OCI-LY3 (cell line): ENCODE results near the gene AKR1B1.

ENCODE experiments used
- CTCF ChIP-seq: fragments of 200-600, 300-600 bp; sonication (generic); IDR thresholded peaks from 2 replicates; pipeline ENCODE4 v1.5.1; 2014; ENCODE audit warnings: antibody characterized with exemption, low read length, low read depth
- EZH2phosphoT487 ChIP-seq: fragments of 200-600 bp; shearing (Covaris generic); IDR thresholded peaks from 2 replicates; pipeline ENCODE4 v1.6.1; 2018; ENCODE audit warnings: antibody characterized with exemption, mixed run types, low read depth

DNA sequence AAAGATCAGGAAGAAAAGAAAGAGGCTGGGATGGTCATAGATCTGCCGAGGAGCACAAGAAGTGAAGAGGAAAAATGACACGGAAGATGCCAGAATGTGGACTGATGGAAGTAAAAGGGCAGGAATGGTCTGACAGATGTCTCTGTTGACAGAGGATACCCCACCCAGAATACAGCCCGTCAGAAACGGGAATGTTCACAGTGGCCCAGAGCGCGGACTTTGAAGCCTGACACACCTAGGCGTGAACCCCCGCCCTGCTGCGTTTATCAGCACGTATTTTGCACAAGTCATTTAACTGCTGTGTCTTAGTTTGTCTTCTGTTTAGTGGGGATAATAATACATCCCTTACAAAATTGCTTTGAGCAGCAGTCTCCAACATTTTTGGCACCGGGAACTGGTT is 27.1 kb downstream of the AKR1B1 start:
- TF ChIP-seq CTCF (no peak), EZH2phosphoT487 (no peak)
